Measurements from ENCODE around the gene MTF2.
"Not testable (repeated sequence)": the region's sequence is repeated elsewhere in the genome, so short reads cannot be mapped to it uniquely, and the experiment has no call there.

The MTF2 gene

GRCh38 chr1:93078986-93079654 is at the start of gene MTF2:
Gene MTF2 (plus strand): TSS chr1:93079283. CDS start chr1:93079527, 244 bp downstream.
- DNase-seq: peak; percentile 99

GRCh38 chr1:93029317-93029716 is 49.8 kb upstream of the MTF2 start:
- no peak for DNase-seq

GRCh38 chr1:93030191-93030590 is 48.9 kb upstream of the MTF2 start:
- not testable (repeated sequence) for DNase-seq

GRCh38 chr1:93031711-93032110 is 47.4 kb upstream of the MTF2 start:
- DNase-seq: no peak

GRCh38 chr1:93033029-93033428 is 46.1 kb upstream of the MTF2 start:
- no peak for DNase-seq

- DNase-seq: no peak
Measured at GRCh38 chr1:93033785-93034184, 45.3 kb upstream of the MTF2 start.

GRCh38 chr1:93034397-93034796 is 44.7 kb upstream of the MTF2 start:
- no peak for DNase-seq

- DNase-seq: no peak
Measured at GRCh38 chr1:93036672-93037071, 42.4 kb upstream of the MTF2 start.

- DNase-seq: no peak
Measured at GRCh38 chr1:93042187-93043056, 36.7 kb upstream of the MTF2 start.

- DNase-seq: no peak
Measured at GRCh38 chr1:93043057-93043557, 36.0 kb upstream of the MTF2 start.

- no peak for DNase-seq
Measured at GRCh38 chr1:93047618-93048017, 31.5 kb upstream of the MTF2 start.

- no peak for DNase-seq
Measured at GRCh38 chr1:93051961-93052360, 27.1 kb upstream of the MTF2 start.

- DNase-seq: no peak
Measured at GRCh38 chr1:93056214-93056613, 22.9 kb upstream of the MTF2 start.

- no peak for DNase-seq
Measured at GRCh38 chr1:93056649-93057048, 22.4 kb upstream of the MTF2 start.

- DNase-seq: no peak
Measured at GRCh38 chr1:93061895-93062792, 16.9 kb upstream of the MTF2 start.

GRCh38 chr1:93076268-93076667 is 2.8 kb upstream of the MTF2 start:
- no peak for DNase-seq

GRCh38 chr1:93078203-93078602 is 880 bp upstream of the MTF2 start:
- DNase-seq: no peak

- no peak for DNase-seq
Measured at GRCh38 chr1:93078638-93078985, 471 bp upstream of the MTF2 start.

- DNase-seq: peak; percentile 54
Measured at GRCh38 chr1:93079685-93080141, 630 bp downstream of the MTF2 start.

GRCh38 chr1:93080179-93080823 is 1.2 kb downstream of the MTF2 start:
- DNase-seq: no peak

- no peak for DNase-seq
Measured at GRCh38 chr1:93081716-93082115, 2.6 kb downstream of the MTF2 start.

- DNase-seq: no peak
Measured at GRCh38 chr1:93082313-93082712, 3.2 kb downstream of the MTF2 start.
